ENCODE measurements around the gene WWP2.

- TF ChIP-seq, protein P1, sequence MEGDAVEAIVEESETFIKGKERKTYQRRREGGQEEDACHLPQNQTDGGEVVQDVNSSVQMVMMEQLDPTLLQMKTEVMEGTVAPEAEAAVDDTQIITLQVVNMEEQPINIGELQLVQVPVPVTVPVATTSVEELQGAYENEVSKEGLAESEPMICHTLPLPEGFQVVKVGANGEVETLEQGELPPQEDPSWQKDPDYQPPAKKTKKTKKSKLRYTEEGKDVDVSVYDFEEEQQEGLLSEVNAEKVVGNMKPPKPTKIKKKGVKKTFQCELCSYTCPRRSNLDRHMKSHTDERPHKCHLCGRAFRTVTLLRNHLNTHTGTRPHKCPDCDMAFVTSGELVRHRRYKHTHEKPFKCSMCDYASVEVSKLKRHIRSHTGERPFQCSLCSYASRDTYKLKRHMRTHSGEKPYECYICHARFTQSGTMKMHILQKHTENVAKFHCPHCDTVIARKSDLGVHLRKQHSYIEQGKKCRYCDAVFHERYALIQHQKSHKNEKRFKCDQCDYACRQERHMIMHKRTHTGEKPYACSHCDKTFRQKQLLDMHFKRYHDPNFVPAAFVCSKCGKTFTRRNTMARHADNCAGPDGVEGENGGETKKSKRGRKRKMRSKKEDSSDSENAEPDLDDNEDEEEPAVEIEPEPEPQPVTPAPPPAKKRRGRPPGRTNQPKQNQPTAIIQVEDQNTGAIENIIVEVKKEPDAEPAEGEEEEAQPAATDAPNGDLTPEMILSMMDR (IDR thresholded peaks at IDR 0.05): no peak
- no peak for TF ChIP-seq POLR2A (IDR thresholded peaks at IDR 0.05)
Measured at GRCh38 chr16:69889295-69889964, 127.3 kb downstream of the WWP2 start.

Measured in ovary (tissue), 3 donors.